IMR-90 (cell line): ENCODE results near the gene THOC6. TPM values are rescaled to one million over a fixed set of nuclear protein-coding genes. Genes with fewer than 3 reads are reported as not detected.

Source experiments
- ATAC-seq: fragments of 200-7000 bp; cut with Tn5 transposase; 2 replicates; pipeline ENCODE4 v1.9.1; 2020; ENCODE audit warnings: low read depth, mild to moderate bottlenecking, moderate library complexity
- BruUV-seq: library from RNA; stranded (reverse); fragments of 400-500 nt; replicated peaks from 2 replicates; lab custom pipeline; 2021; lab: Mats Ljungman, UMichigan
- CTCF ChIA-PET: fragments of 300-600 bp; formaldehyde crosslinking; extraction: SDS; loops from one replicate; lab custom pipeline; 2021; ENCODE audit warnings: antibody characterized with exemption; lab: Yijun Ruan, JAX
- POLR2A ChIA-PET: fragments of 300-600 bp; sonication (Branson Sonifier 250); formaldehyde crosslinking; loops from one replicate; lab custom pipeline; 2022; ENCODE audit warnings: antibody characterized with exemption; ENCODE audit not compliant: unreplicated experiment; lab: Charles Lee
- DNase-seq: peaks from one replicate; pipeline ENCODE4 v3.0.0; 2013
- H2AFZ ChIP-seq: replicated peaks from 2 replicates; pipeline ENCODE3; 2013; ENCODE audit warnings: low read length, mild to moderate bottlenecking; ENCODE audit not compliant: poor library complexity
- H2AK5ac ChIP-seq: 2 replicates; pipeline ENCODE4 v1.6.1; 2013; ENCODE audit warnings: low read depth, low read length, inconsistent platforms
- H2AK9ac ChIP-seq: replicated peaks from 2 replicates; pipeline ENCODE3; 2013; ENCODE audit warnings: mild to moderate bottlenecking, low read depth, low read length, moderate library complexity; ENCODE audit not compliant: poor library complexity
- H2BK120ac ChIP-seq: 2 replicates; pipeline ENCODE4 v1.6.1; 2013; ENCODE audit warnings: low read depth, low read length, inconsistent platforms
- H2BK15ac ChIP-seq: 3 replicates; pipeline ENCODE4 v1.6.1; 2013; ENCODE audit warnings: low read depth, low read length, inconsistent platforms
- H2BK20ac ChIP-seq: 2 replicates; pipeline ENCODE4 v1.6.1; 2013; ENCODE audit warnings: low read depth, mild to moderate bottlenecking, inconsistent platforms, low read length, moderate library complexity
- H2BK5ac ChIP-seq: 2 replicates; pipeline ENCODE4 v1.6.1; 2013; ENCODE audit warnings: mild to moderate bottlenecking, low read depth, low read length, inconsistent platforms; ENCODE audit not compliant: poor library complexity, severe bottlenecking
- H3K14ac ChIP-seq: replicated peaks from 2 replicates; pipeline ENCODE4 v1.6.1; 2013; ENCODE audit warnings: low read depth, low read length, inconsistent platforms
- H3K18ac ChIP-seq: 2 replicates; pipeline ENCODE4 v1.6.1; 2013; ENCODE audit warnings: low read depth, low read length, control low read depth
- H3K23ac ChIP-seq: 2 replicates; pipeline ENCODE4 v1.6.1; 2013; ENCODE audit warnings: low read depth, low read length, inconsistent platforms
- H3K27ac ChIP-seq: 2 replicates; pipeline ENCODE4 v1.5.1; 2013; ENCODE audit warnings: mild to moderate bottlenecking, control low read depth, low read length; ENCODE audit not compliant: insufficient read depth
- H3K27me3 ChIP-seq: 2 replicates; pipeline ENCODE4 v1.6.1; 2013; ENCODE audit warnings: low read length; ENCODE audit not compliant: control insufficient read depth, insufficient read depth
- H3K36me3 ChIP-seq: 2 replicates; pipeline ENCODE4 v1.6.1; 2013; ENCODE audit warnings: low read length, mixed read lengths; ENCODE audit not compliant: control insufficient read depth, insufficient read depth
- H3K4ac ChIP-seq: 2 replicates; pipeline ENCODE4 v1.6.1; 2013; ENCODE audit warnings: low read depth, low read length, inconsistent platforms
- H3K4me1 ChIP-seq: 2 replicates; pipeline ENCODE4 v1.6.1; 2013; ENCODE audit warnings: low read length, mixed read lengths; ENCODE audit not compliant: control insufficient read depth, insufficient read depth
- H3K4me2 ChIP-seq: 2 replicates; pipeline ENCODE4 v1.6.1; 2013; ENCODE audit warnings: low read depth, mild to moderate bottlenecking, control low read depth, low read length, moderate library complexity
- H3K4me3 ChIP-seq: 2 replicates; pipeline ENCODE4 v1.5.1; 2013; ENCODE audit warnings: low read depth, mild to moderate bottlenecking, control low read depth, low read length, moderate library complexity; ENCODE audit not compliant: insufficient read depth
- H3K56ac ChIP-seq: 2 replicates; pipeline ENCODE4 v1.6.1; 2013; ENCODE audit warnings: low read length, inconsistent platforms; ENCODE audit not compliant: insufficient read depth; ENCODE audit errors: extremely low read depth
- H3K79me1 ChIP-seq, 2 experiments: 2 replicates each; pipeline ENCODE4 v1.6.1; 2013; ENCODE audit warnings: low read length in 2 of 2, inconsistent platforms in 1 of 2, low read depth in 1 of 2
- H3K9ac ChIP-seq: 2 replicates; pipeline ENCODE4 v1.6.1; 2013; ENCODE audit warnings: low read depth, low read length, control low read depth
- H3K9me1 ChIP-seq: 2 replicates; pipeline ENCODE4 v1.6.1; 2013; ENCODE audit warnings: low read length, inconsistent platforms; ENCODE audit not compliant: insufficient read depth
- H3K9me3 ChIP-seq: 2 replicates; pipeline ENCODE4 v1.6.1; 2013; ENCODE audit warnings: low read length; ENCODE audit not compliant: control insufficient read depth, insufficient read depth
- H4K20me1 ChIP-seq: 2 replicates; pipeline ENCODE4 v1.6.1; 2013; ENCODE audit warnings: low read length, inconsistent platforms; ENCODE audit not compliant: insufficient read depth
- H4K5ac ChIP-seq: 2 replicates; pipeline ENCODE4 v1.6.1; 2013; ENCODE audit warnings: mild to moderate bottlenecking, low read depth, low read length, control low read depth
- H4K8ac ChIP-seq, 2 experiments: 2 replicates each; pipeline ENCODE4 v1.6.1; 2013; ENCODE audit warnings: low read depth in 2 of 2, low read length in 2 of 2, control low read depth in 1 of 2, inconsistent platforms in 1 of 2
- H4K91ac ChIP-seq: 2 replicates; pipeline ENCODE4 v1.6.1; 2013; ENCODE audit warnings: low read depth, low read length, inconsistent platforms; ENCODE audit not compliant: insufficient read depth
- BHLHE40 ChIP-seq: fragments of 150-350 bp; IDR thresholded peaks from 2 replicates; pipeline ENCODE4 v1.6.1; 2016; ENCODE audit warnings: mild to moderate bottlenecking, low read depth, low read length
- CEBPB ChIP-seq: IDR thresholded peaks from 2 replicates; pipeline ENCODE4 v1.6.1; 2012; ENCODE audit warnings: low read depth, low read length, improper control_type of control experiment
- CHD1 ChIP-seq: IDR thresholded peaks from 2 replicates; pipeline ENCODE4 v1.6.1; 2012; ENCODE audit warnings: low read depth, low read length, improper control_type of control experiment
- CTCF ChIP-seq: conservative IDR thresholded peaks from 2 replicates; pipeline ENCODE4 v1.5.1; 2012; ENCODE audit warnings: mild to moderate bottlenecking, low read depth, low read length, improper control_type of control experiment
- FOS ChIP-seq: fragments of 150-350 bp; IDR thresholded peaks from 2 replicates; pipeline ENCODE4 v1.6.1; 2016; ENCODE audit warnings: low read depth, low read length
- MAFK ChIP-seq: IDR thresholded peaks from 2 replicates; pipeline ENCODE4 v1.6.1; 2012; ENCODE audit warnings: low read depth, low read length, improper control_type of control experiment
- MAZ ChIP-seq: IDR thresholded peaks from 2 replicates; pipeline ENCODE4 v1.6.1; 2012; ENCODE audit warnings: low read depth, mild to moderate bottlenecking, low read length, improper control_type of control experiment, moderate library complexity, borderline replicate concordance
- MXI1 ChIP-seq: IDR thresholded peaks from 2 replicates; pipeline ENCODE4 v1.6.1; 2012; ENCODE audit warnings: low read depth, mild to moderate bottlenecking, low read length, moderate library complexity, borderline replicate concordance
- NFE2L2 ChIP-seq: fragments of 150-350 bp; IDR thresholded peaks from 2 replicates; pipeline ENCODE4 v1.6.1; 2016; ENCODE audit warnings: low read depth, mild to moderate bottlenecking, low read length
- POLR2A ChIP-seq: IDR thresholded peaks from 2 replicates; pipeline ENCODE4 v1.6.1; 2012; ENCODE audit warnings: mild to moderate bottlenecking, low read depth, low read length
- RAD21 ChIP-seq: IDR thresholded peaks from 2 replicates; pipeline ENCODE4 v1.6.1; 2012; ENCODE audit warnings: low read length, improper control_type of control experiment
- RCOR1 ChIP-seq: IDR thresholded peaks from 2 replicates; pipeline ENCODE4 v1.6.1; 2012; ENCODE audit warnings: mild to moderate bottlenecking, low read length, improper control_type of control experiment; ENCODE audit not compliant: insufficient replicate concordance
- RFX5 ChIP-seq: IDR thresholded peaks from 2 replicates; pipeline ENCODE4 v1.8.0; 2012; ENCODE audit warnings: low read depth, mild to moderate bottlenecking, low read length, moderate library complexity
- SMC3 ChIP-seq: fragments of 150-350 bp; IDR thresholded peaks from 2 replicates; pipeline ENCODE4 v1.6.1; 2016; ENCODE audit warnings: low read depth, mild to moderate bottlenecking, antibody characterized with exemption, low read length, moderate library complexity
- USF2 ChIP-seq: fragments of 150-350 bp; IDR thresholded peaks from 2 replicates; pipeline ENCODE4 v1.6.1; 2017; ENCODE audit warnings: mild to moderate bottlenecking, antibody characterized with exemption, low read length, low read depth
- WGBS, 2 experiments: methylation state at CpG; one replicate each; pipeline versions ENCODE4 v1.1.5 to v1.1.7; 2013; ENCODE audit warnings: missing lambda C conversion rate in 2 of 2; ENCODE audit not compliant: insufficient read length in 1 of 2; ENCODE audit errors: extremely low coverage in 2 of 2; 5-methylcytosine and 5-hydroxymethylcytosine counted together
- dilution Hi-C: fragments of 300-500 bp; cut with HindIII; formaldehyde crosslinking; loops from one replicate; pipeline ENCODE4 v1.14.3; 2018; ENCODE audit warnings: low sequenced_read_pairs; ENCODE audit not compliant: unreplicated experiment
- in situ Hi-C: fragments of 300-500 bp; cut with MboI; formaldehyde crosslinking; loops from 3 replicates; pipeline ENCODE4 v1.14.3; 2019; ENCODE audit warnings: low sequenced_read_pairs, inconsistent platforms, mixed read lengths
- intact Hi-C: fragments of 100-400 bp; cut with micrococcal nuclease; formaldehyde crosslinking; loops from 2 replicates; pipeline ENCODE4 v1.10.0; 2022
- polyA plus RNA-seq, 3 experiments: library from polyadenylated mRNA; depleted of rRNA; stranded (reverse); fragments of >200 nt; gene quantifications; 2 replicates each; pipeline ENCODE4 v1.2.3, GENCODE V29; 2012; ENCODE audit warnings: low replicate concordance in 1 of 3
- total RNA-seq: library from RNA; depleted of rRNA; stranded (reverse); fragments of >200 nt; gene quantifications from 2 replicates; pipeline ENCODE4 v1.2.3, GENCODE V29; 2012
- TF ChIP-seq, protein P1 (sequence below): fragments of 150-350 bp; IDR thresholded peaks from 2 replicates; pipeline ENCODE4 v1.6.1; 2016; ENCODE audit warnings: low read depth, mild to moderate bottlenecking, low read length, moderate library complexity, borderline replicate concordance

Gene THOC6
- total and polyA plus RNA-seq, 2 of the 4 experiments (the other 2 are of a cell fraction) = 16.8 to 23.1 TPM

- H2AK9ac ChIP-seq = no peak overlapping the region
- no peak overlapping the region for H3K4me2 ChIP-seq
- POLR2A ChIA-PET = no interaction called here
- H3K4me1 ChIP-seq = no peaks in the 10 kb centered on the region
- no TSS peak for BruUV-seq
- no peak overlapping the region for H2BK15ac ChIP-seq
- no peak overlapping the region for H3K18ac ChIP-seq
- DNase-seq (no peak), ATAC-seq (no peak)
- H3K4me3 ChIP-seq = no peak overlapping the region
- no peak overlapping the region for H4K5ac ChIP-seq
- WGBS, 2 experiments = 53% methylated on average over 4 of the region's 7 CpGs; no CpG with 5 or more reads in 1 of the 2 experiments
- in situ Hi-C loops (no loop called here), intact Hi-C loops (no loop called here), dilution Hi-C loops (no loop called here)
- 0 out of 2 replicates have a peak, but pooled peaks cover 7% of the 10 kb centered on the region for H4K20me1 ChIP-seq
- H2BK20ac ChIP-seq = no peak overlapping the region
- no peak overlapping the region for H3K27ac ChIP-seq
- H3K23ac ChIP-seq = no peak overlapping the region
- no peak overlapping the region for H3K9ac ChIP-seq
- TF ChIP-seq MAFK (no peak), RCOR1 (no peak), CTCF (no peak), USF2 (no peak), BHLHE40 (no peak), SMC3 (no peak), NFE2L2 (no peak), RAD21 (no peak), RFX5 (no peak), FOS (no peak), CEBPB (no peak), CHD1 (no peak), MXI1 (no peak), POLR2A (no peak), MAZ (no peak)
- TF ChIP-seq, protein P1, sequence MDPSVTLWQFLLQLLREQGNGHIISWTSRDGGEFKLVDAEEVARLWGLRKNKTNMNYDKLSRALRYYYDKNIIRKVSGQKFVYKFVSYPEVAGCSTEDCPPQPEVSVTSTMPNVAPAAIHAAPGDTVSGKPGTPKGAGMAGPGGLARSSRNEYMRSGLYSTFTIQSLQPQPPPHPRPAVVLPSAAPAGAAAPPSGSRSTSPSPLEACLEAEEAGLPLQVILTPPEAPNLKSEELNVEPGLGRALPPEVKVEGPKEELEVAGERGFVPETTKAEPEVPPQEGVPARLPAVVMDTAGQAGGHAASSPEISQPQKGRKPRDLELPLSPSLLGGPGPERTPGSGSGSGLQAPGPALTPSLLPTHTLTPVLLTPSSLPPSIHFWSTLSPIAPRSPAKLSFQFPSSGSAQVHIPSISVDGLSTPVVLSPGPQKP = no peak
- no peak overlapping the region for H3K56ac ChIP-seq
- no peak overlapping the region for H4K8ac ChIP-seq
- no peaks in the 10 kb centered on the region for H3K9me1 ChIP-seq
- no peaks in the 10 kb centered on the region for H3K9me3 ChIP-seq
- no peak overlapping the region for H2AK5ac ChIP-seq
- CTCF ChIA-PET = interaction anchor here (1.5 to 1.7 kb wide), 2 partner anchors 16 to 100 kb away, joined by 3 to 7 read pairs; no protein-coding TSS in a partner anchor
- H2BK5ac ChIP-seq = no peak overlapping the region
- H3K36me3 ChIP-seq = no peaks in the 10 kb centered on the region
- no peak overlapping the region for H2BK120ac ChIP-seq
- H3K4ac ChIP-seq = no peak overlapping the region
- H3K14ac ChIP-seq = no peak overlapping the region
- no peak overlapping the region for H2AFZ ChIP-seq
- H4K91ac ChIP-seq = no peak overlapping the region
- H3K27me3 ChIP-seq = peaks cover 62% of the 10 kb centered on the region
- no peaks in the 10 kb centered on the region for H3K79me1 ChIP-seq
Observed at GRCh38 chr16:3032624-3033023, 8.8 kb downstream of the THOC6 start.
